Activated CD4-positive, alpha-beta memory T cell treated with anti-CD3 and anti-CD28 coated beads for 36 hours (primary cell): Measurements from ENCODE around the gene NEGR1. TPM values are rescaled to one million over a fixed set of nuclear protein-coding genes. Genes with fewer than 3 reads are reported as not detected.

Experiments
- CTCF ChIA-PET: fragments of 350-600 bp; sonication (Branson Sonifier 250); formaldehyde crosslinking; loops from one replicate; lab custom pipeline; 2021; ENCODE audit warnings: antibody characterized with exemption, inconsistent platforms; lab: Charles Lee
- POLR2A ChIA-PET: fragments of 350-600 bp; sonication (Branson Sonifier 250); formaldehyde crosslinking; loops from one replicate; lab custom pipeline; 2021; ENCODE audit warnings: antibody characterized with exemption; lab: Charles Lee
- DNase-seq: peaks from one replicate; pipeline ENCODE4 v3.0.0-alpha.2; 2020
- H3K27ac Mint-ChIP-seq: one replicate; pipeline ENCODE4 v1.8.0; 2021; ENCODE audit warnings: mixed read lengths
- H3K27me3 Mint-ChIP-seq: one replicate; pipeline ENCODE4 v1.8.0; 2021; ENCODE audit warnings: mixed read lengths
- H3K36me3 Mint-ChIP-seq: one replicate; pipeline ENCODE4 v1.8.0; 2021; ENCODE audit warnings: mixed read lengths
- H3K4me1 Mint-ChIP-seq: one replicate; pipeline ENCODE4 v1.8.0; 2021; ENCODE audit warnings: low read depth, mixed read lengths
- H3K4me3 Mint-ChIP-seq: one replicate; pipeline ENCODE4 v1.8.0; 2021; ENCODE audit warnings: mild to moderate bottlenecking, mixed read lengths
- H3K9me3 Mint-ChIP-seq: one replicate; pipeline ENCODE4 v1.8.0; 2021; ENCODE audit warnings: mixed read lengths
- intact Hi-C: fragments of 100-400 bp; cut with micrococcal nuclease; formaldehyde crosslinking; loops from one replicate; pipeline ENCODE4 v1.15.1; 2023
- total RNA-seq, 2 experiments: library from RNA; stranded (reverse); gene quantifications; one replicate each; pipeline ENCODE4 v1.2.3, GENCODE V29; 2021

Gene NEGR1
- total RNA-seq, 2 experiments from 2014 or later: not detected

- DNase-seq: no peak
Observed at GRCh38 chr1:72101840-72102632, 180.3 kb downstream of the NEGR1 start.

GRCh38 chr1:72100771-72101170 lies 181.6 kb downstream of the NEGR1 start:
- Mint-ChIP-seq H3K27me3 (no peaks in the 10 kb centered on the region), H3K9me3 (no peaks in the 10 kb centered on the region), H3K4me3 (no peak overlapping the region), H3K36me3 (no peaks in the 10 kb centered on the region), H3K4me1 (no peaks in the 10 kb centered on the region), H3K27ac (no peak overlapping the region)
- no peak for DNase-seq
- POLR2A ChIA-PET: no interaction called here
- intact Hi-C loops: no loop called here
- CTCF ChIA-PET: no interaction called here

More at GRCh38 chr1:72101840-72102632, 180.3 kb downstream of the NEGR1 start:
- ChIA-PET CTCF (no interaction called here), POLR2A (no interaction called here)
- H3K4me3 Mint-ChIP-seq: no peak overlapping the region
- H3K9me3 Mint-ChIP-seq: no peaks in the 10 kb centered on the region
- H3K27ac Mint-ChIP-seq: no peak overlapping the region
- no peaks in the 10 kb centered on the region for H3K27me3 Mint-ChIP-seq
- H3K4me1 Mint-ChIP-seq: no peaks in the 10 kb centered on the region
- intact Hi-C loops: no loop called here
- no peaks in the 10 kb centered on the region for H3K36me3 Mint-ChIP-seq

- Mint-ChIP-seq H3K27ac (no peak overlapping the region), H3K9me3 (peaks cover 3% of the 10 kb centered on the region), H3K36me3 (no peaks in the 10 kb centered on the region), H3K27me3 (no peaks in the 10 kb centered on the region), H3K4me3 (no peak overlapping the region), H3K4me1 (no peaks in the 10 kb centered on the region)
- intact Hi-C loops: no loop called here
- CTCF ChIA-PET: no interaction called here
- DNase-seq: no peak
- POLR2A ChIA-PET: no interaction called here
Observed at GRCh38 chr1:72097851-72098570, 184.3 kb downstream of the NEGR1 start.

- Mint-ChIP-seq H3K27ac (no peak overlapping the region), H3K4me1 (no peaks in the 10 kb centered on the region), H3K4me3 (no peak overlapping the region), H3K36me3 (no peaks in the 10 kb centered on the region), H3K27me3 (no peaks in the 10 kb centered on the region), H3K9me3 (peaks cover 3% of the 10 kb centered on the region)
- ChIA-PET CTCF (no interaction called here), POLR2A (no interaction called here)
- DNase-seq: no peak
- intact Hi-C loops: no loop called here
Observed at GRCh38 chr1:72094209-72094608, 188.1 kb downstream of the NEGR1 start.

- Mint-ChIP-seq H3K27ac (no peak overlapping the region), H3K36me3 (no peaks in the 10 kb centered on the region), H3K9me3 (peaks cover 4% of the 10 kb centered on the region), H3K27me3 (no peaks in the 10 kb centered on the region), H3K4me1 (no peaks in the 10 kb centered on the region), H3K4me3 (no peak overlapping the region)
- intact Hi-C loops: no loop called here
- no peak for DNase-seq
- ChIA-PET CTCF (no interaction called here), POLR2A (no interaction called here)
Observed at GRCh38 chr1:72086394-72086793, 195.9 kb downstream of the NEGR1 start.

- Mint-ChIP-seq H3K9me3 (peaks cover 2% of the 10 kb centered on the region), H3K36me3 (no peaks in the 10 kb centered on the region), H3K27ac (no peak overlapping the region), H3K4me1 (no peaks in the 10 kb centered on the region), H3K27me3 (no peaks in the 10 kb centered on the region), H3K4me3 (no peak overlapping the region)
- no peak for DNase-seq
- intact Hi-C loops: no loop called here
- POLR2A ChIA-PET: no interaction called here
- CTCF ChIA-PET: no interaction called here
Observed at GRCh38 chr1:72075425-72075824, 206.9 kb downstream of the NEGR1 start.

- Mint-ChIP-seq H3K9me3 (no peaks in the 10 kb centered on the region), H3K27me3 (no peaks in the 10 kb centered on the region), H3K36me3 (no peaks in the 10 kb centered on the region), H3K27ac (no peak overlapping the region), H3K4me1 (no peaks in the 10 kb centered on the region), H3K4me3 (no peak overlapping the region)
- intact Hi-C loops: no loop called here
- no peak for DNase-seq
- CTCF ChIA-PET: no interaction called here
- POLR2A ChIA-PET: no interaction called here
Observed at GRCh38 chr1:72066431-72066830, 215.9 kb downstream of the NEGR1 start.

- no peak overlapping the region for H3K4me3 Mint-ChIP-seq
- no peak for DNase-seq
- CTCF ChIA-PET: no interaction called here
- no peaks in the 10 kb centered on the region for H3K9me3 Mint-ChIP-seq
- no peaks in the 10 kb centered on the region for H3K27me3 Mint-ChIP-seq
- no peaks in the 10 kb centered on the region for H3K4me1 Mint-ChIP-seq
- H3K27ac Mint-ChIP-seq: no peak overlapping the region
- intact Hi-C loops: no loop called here
- POLR2A ChIA-PET: interaction anchor here (0.5 kb wide), 1 partner anchor 856 kb away, joined by 4 read pairs; no protein-coding TSS in a partner anchor
- no peaks in the 10 kb centered on the region for H3K36me3 Mint-ChIP-seq
Observed at GRCh38 chr1:72064196-72065075, 217.9 kb downstream of the NEGR1 start.

- Mint-ChIP-seq H3K4me1 (no peaks in the 10 kb centered on the region), H3K4me3 (no peak overlapping the region), H3K36me3 (no peaks in the 10 kb centered on the region), H3K9me3 (no peaks in the 10 kb centered on the region), H3K27ac (no peak overlapping the region), H3K27me3 (no peaks in the 10 kb centered on the region)
- no peak for DNase-seq
- POLR2A ChIA-PET: interaction anchor here (0.5 kb wide), 1 partner anchor 857 kb away, joined by 4 read pairs; no protein-coding TSS in a partner anchor
- CTCF ChIA-PET: no interaction called here
- intact Hi-C loops: no loop called here
Observed at GRCh38 chr1:72063364-72064044, 218.8 kb downstream of the NEGR1 start.

GRCh38 chr1:72062584-72062983 lies 219.8 kb downstream of the NEGR1 start:
- POLR2A ChIA-PET: no interaction called here

GRCh38 chr1:72060466-72061245 lies 221.7 kb downstream of the NEGR1 start:
- Mint-ChIP-seq H3K9me3 (no peaks in the 10 kb centered on the region), H3K27ac (no peak overlapping the region), H3K4me3 (no peak overlapping the region), H3K4me1 (no peaks in the 10 kb centered on the region), H3K27me3 (no peaks in the 10 kb centered on the region), H3K36me3 (no peaks in the 10 kb centered on the region)
- intact Hi-C loops: no loop called here
- POLR2A ChIA-PET: no interaction called here
- no peak for DNase-seq
- CTCF ChIA-PET: no interaction called here

More at GRCh38 chr1:72062584-72062983, 219.8 kb downstream of the NEGR1 start:
- no peaks in the 10 kb centered on the region for H3K36me3 Mint-ChIP-seq
- no peak for DNase-seq
- intact Hi-C loops: no loop called here
- no peaks in the 10 kb centered on the region for H3K4me1 Mint-ChIP-seq
- no peak overlapping the region for H3K27ac Mint-ChIP-seq
- no peaks in the 10 kb centered on the region for H3K9me3 Mint-ChIP-seq
- CTCF ChIA-PET: no interaction called here
- no peak overlapping the region for H3K4me3 Mint-ChIP-seq
- no peaks in the 10 kb centered on the region for H3K27me3 Mint-ChIP-seq
